GM12878 (cell line): ENCODE data around the gene ANKRD40CL. TPM values are rescaled to one million over a fixed set of nuclear protein-coding genes. Genes with fewer than 3 reads are reported as not detected.

ENCODE experiments used
- ATAC-seq: fragments of 200-7000 bp; cut with Tn5 transposase; 3 replicates; pipeline ENCODE4 v1.9.1; 2020; ENCODE audit warnings: mild to moderate bottlenecking, moderate library complexity
- BruUV-seq: library from RNA; stranded (reverse); fragments of 400-500 nt; replicated peaks from 2 replicates; lab custom pipeline; 2021; lab: Mats Ljungman, UMichigan
- CTCF ChIA-PET: fragments of 300-600 bp; sonication (Branson Sonifier 250); formaldehyde crosslinking; extraction: SDS; loops from one replicate; lab custom pipeline; 2021; ENCODE audit warnings: inconsistent platforms; lab: Yijun Ruan, JAX
- POLR2A ChIA-PET: fragments of 350-600 bp; formaldehyde crosslinking; extraction: SDS; loops from one replicate; lab custom pipeline; 2021; ENCODE audit warnings: inconsistent platforms; lab: Charles Lee
- RAD21 ChIA-PET: fragments of 300-600 bp; sonication (Branson Sonifier 250); formaldehyde crosslinking; loops from one replicate; lab custom pipeline; 2023; ENCODE audit warnings: antibody characterized with exemption; ENCODE audit not compliant: unreplicated experiment; lab: Charles Lee
- SMC1A ChIA-PET: fragments of 300-600 bp; sonication (Branson Sonifier 250); formaldehyde crosslinking; loops from one replicate; lab custom pipeline; 2023; ENCODE audit not compliant: unreplicated experiment, uncharacterized antibody; lab: Charles Lee
- DNase-seq: peaks from one replicate; pipeline ENCODE4 v3.0.0-alpha.2; 2011; ENCODE audit warnings: low read depth, low spot score
- FAIRE-seq: peaks from 3 replicates; lab custom pipeline; 2011; peaks lifted over from hg19 to GRCh38; lab: Jason Lieb, UNC
- H2AFZ ChIP-seq: 2 replicates; pipeline ENCODE4 v1.6.0; 2011; ENCODE audit warnings: low read depth, low read length, control low read depth; ENCODE audit not compliant: control insufficient read depth
- H3K27ac ChIP-seq: 2 replicates; pipeline ENCODE4 v1.5.1; 2011; ENCODE audit warnings: control low read depth; ENCODE audit not compliant: control insufficient read depth, insufficient read depth
- H3K27me3 ChIP-seq, 2 experiments: replicated peaks in 1 of 2; 2 replicates each; pipeline versions ENCODE4 v1.6.0 to v1.6.1; 2011; ENCODE audit warnings: low read length in 1 of 2; ENCODE audit not compliant: control insufficient read depth in 2 of 2, insufficient read depth in 2 of 2
- H3K36me3 ChIP-seq, 2 experiments: 2 replicates each; pipeline ENCODE4 v1.5.1; 2011; ENCODE audit warnings: low read length in 1 of 2; ENCODE audit not compliant: control insufficient read depth in 2 of 2, insufficient read depth in 2 of 2
- H3K4me1 ChIP-seq: 2 replicates; pipeline ENCODE4 v1.6.1; 2011; ENCODE audit warnings: mild to moderate bottlenecking, low read length, moderate library complexity, mixed read lengths; ENCODE audit not compliant: control insufficient read depth, insufficient read depth
- H3K4me2 ChIP-seq: 2 replicates; pipeline ENCODE4 v1.6.0; 2011; ENCODE audit warnings: control low read depth; ENCODE audit not compliant: control insufficient read depth, insufficient read depth
- H3K4me3 ChIP-seq: fragments of 200-600 bp; sonication (generic); 2 replicates; pipeline ENCODE4 v1.5.1; 2016
- H3K79me2 ChIP-seq: 2 replicates; pipeline ENCODE4 v1.6.0; 2011; ENCODE audit warnings: low read length; ENCODE audit not compliant: control insufficient read depth, insufficient read depth
- H3K9ac ChIP-seq: 2 replicates; pipeline ENCODE4 v1.8.0; 2011; ENCODE audit warnings: low read length, control low read depth, mixed read lengths; ENCODE audit not compliant: control insufficient read depth, insufficient read depth
- H3K9me3 ChIP-seq: replicated peaks from 3 replicates; pipeline ENCODE4 v1.5.1; 2011; ENCODE audit warnings: mild to moderate bottlenecking, low read length; ENCODE audit not compliant: control insufficient read depth, insufficient read depth
- H4K20me1 ChIP-seq: 2 replicates; pipeline ENCODE4 v1.6.0; 2011; ENCODE audit not compliant: control insufficient read depth, insufficient read depth
- BCLAF1 ChIP-seq: fragments of 450-650 bp; IDR thresholded peaks from 2 replicates; pipeline ENCODE4 v1.6.1; 2017; ENCODE audit warnings: antibody characterized with exemption, mild to moderate bottlenecking, moderate library complexity
- CEBPZ ChIP-seq: fragments of 150-350 bp; IDR thresholded peaks from 2 replicates; pipeline ENCODE4 v1.6.1; 2016; ENCODE audit warnings: low read depth, low read length
- CHD4 ChIP-seq: fragments of 200-600 bp; sonication (generic); IDR thresholded peaks from 2 replicates; pipeline ENCODE4 v1.6.1; 2016; ENCODE audit warnings: mild to moderate bottlenecking
- CREM ChIP-seq: IDR thresholded peaks from 2 replicates; pipeline ENCODE4 v1.6.1; 2014; ENCODE audit warnings: antibody characterized with exemption, low read depth
- IKZF2 ChIP-seq, 2 experiments: fragments of 450-650 bp; IDR thresholded peaks; 2 replicates each; pipeline ENCODE4 v1.6.1; 2017; ENCODE audit warnings: mild to moderate bottlenecking in 2 of 2, moderate library complexity in 2 of 2
- JUND ChIP-seq: IDR thresholded peaks from 2 replicates; pipeline ENCODE4 v1.6.1; 2012; ENCODE audit warnings: low read depth, mild to moderate bottlenecking, low read length, improper control_type of control experiment, moderate library complexity
- MAX ChIP-seq: IDR thresholded peaks from 2 replicates; pipeline ENCODE4 v1.6.1; 2012; ENCODE audit warnings: low read depth, low read length, improper control_type of control experiment
- MLLT1 ChIP-seq: fragments of 450-650 bp; IDR thresholded peaks from 2 replicates; pipeline ENCODE4 v1.6.1; 2016; ENCODE audit warnings: mild to moderate bottlenecking
- MXI1 ChIP-seq: fragments of 150-350 bp; IDR thresholded peaks from 2 replicates; pipeline ENCODE4 v1.6.1; 2011; ENCODE audit warnings: low read depth, mild to moderate bottlenecking, inconsistent platforms, low read length, improper control_type of control experiment
- PML ChIP-seq: IDR thresholded peaks from 2 replicates; pipeline ENCODE4 v1.6.1; 2012; ENCODE audit warnings: low read length, inconsistent platforms
- RELA ChIP-seq: fragments of 450-650 bp; IDR thresholded peaks from 2 replicates; pipeline ENCODE4 v1.8.0; 2014; ENCODE audit warnings: borderline replicate concordance; ENCODE audit not compliant: partially characterized antibody
- RFX5 ChIP-seq: IDR thresholded peaks from 2 replicates; pipeline ENCODE4 v1.6.1; 2011; ENCODE audit warnings: low read depth, low read length, improper control_type of control experiment
- SUPT20H ChIP-seq: IDR thresholded peaks from 2 replicates; pipeline ENCODE4 v1.6.1; 2011; ENCODE audit warnings: low read depth, mild to moderate bottlenecking, low read length, moderate library complexity, borderline replicate concordance; ENCODE audit not compliant: control insufficient read depth
- ZNF24 ChIP-seq: fragments of 450-650 bp; IDR thresholded peaks from 2 replicates; pipeline ENCODE4 v1.6.1; 2017; ENCODE audit warnings: antibody characterized with exemption, mild to moderate bottlenecking
- ZNF622 ChIP-seq: fragments of 450-650 bp; IDR thresholded peaks from 2 replicates; pipeline ENCODE4 v1.6.1; 2017; ENCODE audit warnings: mild to moderate bottlenecking, inconsistent platforms
- WGBS: methylation state at CpG from one replicate; pipeline ENCODE4 v1.1.6; 2016; ENCODE audit warnings: low lambda C conversion rate; ENCODE audit not compliant: insufficient replicate concordance, insufficient coverage; ENCODE audit errors: missing lambda C conversion rate; 5-methylcytosine and 5-hydroxymethylcytosine counted together
- in situ Hi-C: fragments of 300-500 bp; cut with MboI; formaldehyde crosslinking; loops from 9 replicates; pipeline ENCODE4 v1.14.3; 2018; ENCODE audit warnings: mixed read lengths
- intact Hi-C: fragments of 100-400 bp; cut with micrococcal nuclease; formaldehyde crosslinking; loops from one replicate; pipeline ENCODE4 v1.14.2; 2022; ENCODE audit not compliant: unreplicated experiment
- polyA plus RNA-seq, 11 experiments: library from polyadenylated mRNA; depleted of rRNA in 4 of 11; unstranded in 6 of 11; stranded (reverse) in 5 of 11; fragments of >200 nt; fragmentation: Nextera tagmentation in 4 of 11; fragmentation: Illumina TruSeq in 1 of 11; extraction: Ambion mirVana in 4 of 11; extraction: Trizol in 1 of 11; gene quantifications; 1 replicate in 1 of 11; 2 replicates in 10 of 11; pipeline versions ENCODE4 v1.2.1 to v1.2.3, GENCODE V29; 2011 to 2016; ENCODE audit warnings: inconsistent platforms in 2 of 11, missing spikeins in 2 of 11, low read depth in 1 of 11
- total RNA-seq, 4 experiments: library from RNA; depleted of rRNA in 3 of 4; stranded (reverse); fragments of >200 nt in 3 of 4; fragmentation: Illumina TruSeq in 1 of 4; extraction: Trizol in 1 of 4; gene quantifications; 2 replicates each; pipeline versions ENCODE4 v1.2.1 to v1.2.3, GENCODE V29; 2013 to 2021

Gene ANKRD40CL
- total and polyA plus RNA-seq, 10 of the 15 experiments (the other 5 are each of a cell fraction or from before 2014, with no cell fraction given), result not detected

GRCh38 chr17:50728881-50729765 lies 38.2 kb downstream of the ANKRD40CL start:
- H3K9ac ChIP-seq, result no peak overlapping the region

More at GRCh38 chr17:50728881-50729765, 38.2 kb downstream of the ANKRD40CL start:
- SMC1A ChIA-PET, result no interaction called here
- no peak overlapping the region for H3K4me3 ChIP-seq
- in situ Hi-C loops (no loop called here), intact Hi-C loops (no loop called here)
- ATAC-seq (no peak), FAIRE-seq (no peak), DNase-seq (no peak)
- RAD21 ChIA-PET, result no interaction called here
- WGBS, result 57% methylated on average over 5 of the region's 5 CpGs
- no peak overlapping the region for H3K4me2 ChIP-seq
- no peak overlapping the region for H3K27ac ChIP-seq
- H3K79me2 ChIP-seq, result peaks cover 91% of the 10 kb centered on the region
- H2AFZ ChIP-seq, result no peak overlapping the region
- H3K36me3 ChIP-seq, result peaks cover 0 to 2% of the 10 kb centered on the region in 2 experiments; a peak in 3 of 4 replicates
- H3K27me3 ChIP-seq, result no peaks in the 10 kb centered on the region
- no peak for TF ChIP-seq CHD4
- TF ChIP-seq SUPT20H, result no peak
- no peak for TF ChIP-seq ZNF24
- TF ChIP-seq RFX5, result no peak
- TF ChIP-seq MAX, result no peak
- TF ChIP-seq PML, result no peak
- TF ChIP-seq IKZF2 (IDR thresholded peaks at IDR 0.05), result no peak
- TF ChIP-seq CEBPZ, result no peak
- TF ChIP-seq RELA, result no peak
- no peak for TF ChIP-seq MLLT1
- TF ChIP-seq ZNF622, result no peak
- no peak for TF ChIP-seq JUND
- no peak for TF ChIP-seq MXI1
- no peak for TF ChIP-seq BCLAF1
- no peak for TF ChIP-seq CREM
- no peaks in the 10 kb centered on the region for H3K9me3 ChIP-seq
- POLR2A ChIA-PET, result interaction anchor here (1.1 kb wide), 1 partner anchor 9 kb away, joined by 3 read pairs; no protein-coding TSS in a partner anchor
- H4K20me1 ChIP-seq, result peaks cover 15% of the 10 kb centered on the region; the same call in 1 of the 2 replicates
- BruUV-seq, result TSS peak; percentile 18
- H3K4me1 ChIP-seq, result no peaks in the 10 kb centered on the region
- CTCF ChIA-PET, result no interaction called here
